GM13976 (cell line): ENCODE data around the gene NHSL1.

ENCODE experiments used
- DNase-seq: peaks from one replicate; pipeline ENCODE4 v3.0.0; 2012; ENCODE audit warnings: low spot score
- CTCF ChIP-seq: IDR thresholded peaks from 2 replicates; pipeline ENCODE4 v1.5.1; 2012; ENCODE audit warnings: borderline replicate concordance, mild to moderate bottlenecking; ENCODE audit not compliant: insufficient read depth; ENCODE audit errors: extremely low read depth, missing control alignments, control extremely low read depth
- in situ Hi-C: fragments of 300-500 bp; cut with MboI; formaldehyde crosslinking; loops from one replicate; pipeline ENCODE4 v1.12.0; 2022; ENCODE audit warnings: low sequenced_read_pairs, mixed read lengths, inconsistent platforms; ENCODE audit not compliant: unreplicated experiment

Gene NHSL1

GRCh38 chr6:138372711-138373463, 126.4 kb downstream of the NHSL1 start:
- TF ChIP-seq CTCF, result no peak
- no peak for DNase-seq
- in situ Hi-C loops, result no loop called here
